AG04449 (cell line): ENCODE results near the gene CTDSP1.

Experiments used
- CTCF ChIA-PET: fragments of 350-600 bp; formaldehyde crosslinking; extraction: SDS; loops from one replicate; lab custom pipeline; 2021; ENCODE audit warnings: antibody characterized with exemption; lab: Yijun Ruan, JAX
- POLR2A ChIA-PET: fragments of 400-600, 350-600 bp; formaldehyde crosslinking; extraction: SDS; loops from one replicate; lab custom pipeline; 2020; ENCODE audit warnings: antibody characterized with exemption, inconsistent platforms; lab: Yijun Ruan, JAX
- DNase-seq: peaks from one replicate; pipeline ENCODE4 v3.0.0-alpha.2; 2010; ENCODE audit warnings: low read depth, low spot score
- H3K4me3 ChIP-seq: 2 replicates; pipeline ENCODE4 v1.5.1; 2011; ENCODE audit warnings: low read depth, mild to moderate bottlenecking, control low read depth, low read length
- TF ChIP-seq, protein P1 (sequence below): IDR thresholded peaks from one replicate; pipeline ENCODE4 v1.5.1; 2011; ENCODE audit warnings: mild to moderate bottlenecking, moderate library complexity, low read length, control low read depth, inconsistent platforms; ENCODE audit not compliant: insufficient read depth; ENCODE audit errors: missing control alignments

The CTDSP1 gene

DNA sequence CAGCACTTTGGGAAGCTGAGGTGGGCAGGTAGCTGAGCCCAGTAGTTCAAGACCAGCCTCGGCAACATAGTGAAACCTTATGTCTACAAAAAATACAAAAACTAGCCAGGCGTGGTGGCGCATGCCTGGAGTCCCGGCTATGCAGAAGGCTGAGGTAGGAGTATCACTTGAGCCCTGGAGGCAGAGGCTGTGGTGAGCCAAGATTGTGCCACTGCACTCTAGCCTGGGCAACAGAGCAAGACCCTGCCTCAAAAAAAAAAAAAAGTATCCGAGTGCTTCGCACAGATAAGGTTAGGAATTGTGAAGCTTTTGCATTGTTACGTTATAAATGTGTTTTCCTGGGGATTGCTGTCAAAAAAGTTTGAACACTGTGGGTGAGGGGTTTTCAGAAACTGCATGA lies 4.1 kb downstream of the CTDSP1 start:
- CTCF ChIA-PET, result interaction anchor here (1.0 to 2.9 kb wide), 5 partner anchors 8 to 248 kb away, joined by 3 to 23 read pairs (median 4); no protein-coding TSS in a partner anchor
- H3K4me3 ChIP-seq, result no peak overlapping the region
- POLR2A ChIA-PET, result no interaction called here
- no peak for DNase-seq
- TF ChIP-seq, protein P1, sequence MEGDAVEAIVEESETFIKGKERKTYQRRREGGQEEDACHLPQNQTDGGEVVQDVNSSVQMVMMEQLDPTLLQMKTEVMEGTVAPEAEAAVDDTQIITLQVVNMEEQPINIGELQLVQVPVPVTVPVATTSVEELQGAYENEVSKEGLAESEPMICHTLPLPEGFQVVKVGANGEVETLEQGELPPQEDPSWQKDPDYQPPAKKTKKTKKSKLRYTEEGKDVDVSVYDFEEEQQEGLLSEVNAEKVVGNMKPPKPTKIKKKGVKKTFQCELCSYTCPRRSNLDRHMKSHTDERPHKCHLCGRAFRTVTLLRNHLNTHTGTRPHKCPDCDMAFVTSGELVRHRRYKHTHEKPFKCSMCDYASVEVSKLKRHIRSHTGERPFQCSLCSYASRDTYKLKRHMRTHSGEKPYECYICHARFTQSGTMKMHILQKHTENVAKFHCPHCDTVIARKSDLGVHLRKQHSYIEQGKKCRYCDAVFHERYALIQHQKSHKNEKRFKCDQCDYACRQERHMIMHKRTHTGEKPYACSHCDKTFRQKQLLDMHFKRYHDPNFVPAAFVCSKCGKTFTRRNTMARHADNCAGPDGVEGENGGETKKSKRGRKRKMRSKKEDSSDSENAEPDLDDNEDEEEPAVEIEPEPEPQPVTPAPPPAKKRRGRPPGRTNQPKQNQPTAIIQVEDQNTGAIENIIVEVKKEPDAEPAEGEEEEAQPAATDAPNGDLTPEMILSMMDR, result no peak

DNA sequence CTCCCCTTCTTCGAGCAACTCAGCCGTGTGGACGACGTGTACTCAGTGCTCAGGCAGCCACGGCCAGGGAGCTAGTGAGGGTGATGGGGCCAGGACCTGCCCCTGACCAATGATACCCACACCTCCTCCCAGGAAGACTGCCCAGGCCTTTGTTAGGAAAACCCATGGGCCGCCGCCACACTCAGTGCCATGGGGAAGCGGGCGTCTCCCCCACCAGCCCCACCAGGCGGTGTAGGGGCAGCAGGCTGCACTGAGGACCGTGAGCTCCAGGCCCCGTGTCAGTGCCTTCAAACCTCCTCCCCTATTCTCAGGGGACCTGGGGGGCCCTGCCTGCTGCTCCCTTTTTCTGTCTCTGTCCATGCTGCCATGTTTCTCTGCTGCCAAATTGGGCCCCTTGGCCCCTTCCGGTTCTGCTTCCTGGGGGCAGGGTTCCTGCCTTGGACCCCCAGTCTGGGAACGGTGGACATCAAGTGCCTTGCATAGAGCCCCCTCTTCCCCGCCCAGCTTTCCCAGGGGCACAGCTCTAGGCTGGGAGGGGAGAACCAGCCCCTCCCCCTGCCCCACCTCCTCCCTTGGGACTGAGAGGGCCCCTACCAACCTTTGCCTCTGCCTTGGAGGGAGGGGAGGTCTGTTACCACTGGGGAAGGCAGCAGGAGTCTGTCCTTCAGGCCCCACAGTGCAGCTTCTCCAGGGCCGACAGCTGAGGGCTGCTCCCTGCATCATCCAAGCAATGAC lies 4.8 kb downstream of the CTDSP1 start:
- DNase-seq, result no peak
- TF ChIP-seq, protein P1, result no peak
- H3K4me3 ChIP-seq, result no peak overlapping the region
- POLR2A ChIA-PET, result no interaction called here
- CTCF ChIA-PET, result interaction anchor here (1.0 to 2.9 kb wide), 8 partner anchors 8 to 248 kb away, joined by 3 to 23 read pairs (median 4); no protein-coding TSS in a partner anchor

DNA sequence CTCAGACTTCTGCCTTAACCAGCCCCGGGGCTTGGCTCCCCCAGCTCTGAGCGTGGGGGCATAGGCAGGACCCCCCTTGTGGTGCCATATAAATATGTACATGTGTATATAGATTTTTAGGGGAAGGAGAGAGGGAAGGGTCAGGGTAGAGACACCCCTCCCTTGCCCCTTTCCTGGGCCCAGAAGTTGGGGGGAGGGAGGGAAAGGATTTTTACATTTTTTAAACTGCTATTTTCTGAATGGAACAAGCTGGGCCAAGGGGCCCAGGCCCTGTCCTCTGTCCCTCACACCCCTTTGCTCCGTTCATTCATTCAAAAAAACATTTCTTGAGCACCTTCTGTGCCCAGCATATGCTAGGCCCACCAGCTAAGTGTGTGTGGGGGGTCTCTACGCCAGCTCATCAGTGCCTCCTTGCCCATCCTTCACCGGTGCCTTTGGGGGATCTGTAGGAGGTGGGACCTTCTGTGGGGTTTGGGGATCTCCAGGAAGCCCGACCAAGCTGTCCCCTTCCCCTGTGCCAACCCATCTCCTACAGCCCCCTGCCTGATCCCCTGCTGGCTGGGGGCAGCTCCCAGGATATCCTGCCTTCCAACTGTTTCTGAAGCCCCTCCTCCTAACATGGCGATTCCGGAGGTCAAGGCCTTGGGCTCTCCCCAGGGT lies 5.5 kb downstream of the CTDSP1 start:
- POLR2A ChIA-PET, result interaction anchor here (1.0 to 2.0 kb wide), 2 partner anchors 7 to 9 kb away, joined by 3 to 11 read pairs; no protein-coding TSS in a partner anchor
- TF ChIP-seq, protein P1, result no peak
- no peak overlapping the region; the same call in 1 of the 2 replicates for H3K4me3 ChIP-seq
- CTCF ChIA-PET, result interaction anchor here (0.6 to 2.9 kb wide), 8 partner anchors 9 to 243 kb away, joined by 3 to 23 read pairs (median 4); partner anchors contain the start of gene PNKD
- no peak for DNase-seq

DNA sequence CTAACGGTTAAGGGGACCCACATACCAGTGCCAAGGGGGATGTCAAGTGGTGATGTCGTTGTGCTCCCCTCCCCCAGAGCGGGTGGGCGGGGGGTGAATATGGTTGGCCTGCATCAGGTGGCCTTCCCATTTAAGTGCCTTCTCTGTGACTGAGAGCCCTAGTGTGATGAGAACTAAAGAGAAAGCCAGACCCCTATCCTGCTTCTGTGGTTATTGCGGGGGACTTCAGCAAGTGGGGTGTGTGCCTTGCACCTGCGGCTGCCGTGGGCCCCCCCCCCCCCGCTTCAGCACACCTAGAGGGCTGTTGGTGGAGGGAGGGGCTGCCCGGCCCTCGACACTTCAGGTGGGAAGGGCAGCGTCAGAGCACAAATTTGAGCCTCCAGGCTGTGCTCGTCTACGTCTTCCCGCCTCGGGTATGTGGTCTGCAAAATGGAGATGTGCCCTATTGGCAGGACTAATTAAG lies 6.1 kb downstream of the CTDSP1 start:
- peak overlapping the region; percentile 46 for H3K4me3 ChIP-seq
- DNase-seq, result no peak
- TF ChIP-seq, protein P1, result no peak
- ChIA-PET POLR2A (interaction anchor here (1.0 to 2.0 kb wide), 2 partner anchors 8 to 9 kb away, joined by 3 to 11 read pairs; no protein-coding TSS in a partner anchor), CTCF (interaction anchor here (0.6 to 2.9 kb wide), 10 partner anchors 10 to 444 kb away, joined by 3 to 23 read pairs (median 4); partner anchors contain the start of gene PNKD)

DNA sequence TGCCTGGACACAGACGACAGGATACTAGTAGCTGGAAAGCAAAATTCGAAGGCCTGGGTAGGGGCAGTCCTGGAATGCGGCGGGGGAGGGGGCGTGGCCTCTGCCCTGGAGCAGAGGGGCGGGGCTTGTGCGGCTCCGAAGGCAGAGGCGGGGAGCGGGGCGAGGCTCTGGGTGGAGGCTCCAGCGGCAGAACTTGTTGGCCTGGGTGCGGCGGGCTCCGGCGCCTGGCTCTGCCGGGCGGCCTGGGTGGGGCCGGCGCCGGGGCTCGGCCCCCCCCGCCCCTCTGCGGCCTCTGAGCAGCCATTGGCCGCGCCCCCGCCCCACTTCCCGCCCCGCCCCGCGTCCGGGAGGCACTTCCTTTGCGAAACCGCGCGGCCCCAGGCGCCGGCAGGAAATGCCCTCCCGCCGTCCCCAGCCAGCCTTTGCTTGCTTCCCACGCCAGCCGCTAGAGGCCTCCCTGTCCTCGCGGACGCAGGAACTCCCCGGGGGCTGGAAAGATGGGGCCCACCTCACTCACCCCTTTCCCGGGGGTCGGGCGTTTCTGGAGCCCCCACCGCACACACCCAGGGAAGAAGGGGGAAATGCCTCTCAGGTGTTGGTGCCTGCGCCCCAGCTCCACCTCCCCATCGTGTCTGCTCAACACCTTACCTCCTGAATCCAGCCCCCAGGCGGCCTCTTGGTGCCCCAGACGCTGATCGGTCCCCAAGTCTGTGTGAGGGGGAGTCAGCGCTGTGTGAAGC lies 6.7 kb downstream of the CTDSP1 start:
- peak; percentile 57 for DNase-seq
- TF ChIP-seq, protein P1, result peak; percentile 95
- ChIA-PET CTCF (interaction anchor here (0.6 to 2.9 kb wide), 8 partner anchors 10 to 443 kb away, joined by 3 to 23 read pairs (median 4); partner anchors contain the start of gene PNKD), POLR2A (interaction anchor here (1.0 to 2.0 kb wide), 2 partner anchors 9 to 10 kb away, joined by 3 to 11 read pairs; no protein-coding TSS in a partner anchor)
- H3K4me3 ChIP-seq, result peak overlapping the region; percentile 54
